WTC11 (cell line): Measurements from ENCODE around the gene MACROD2. TPM values are rescaled to one million over a fixed set of nuclear protein-coding genes. Genes with fewer than 3 reads are reported as not detected.

ENCODE experiments used
- ATAC-seq: fragments of 200-7000 bp; cut with Tn5 transposase; 2 replicates; pipeline ENCODE4 v1.10.0; 2021; ENCODE audit warnings: mild to moderate bottlenecking, moderate library complexity
- CTCF ChIA-PET: fragments of 300-600 bp; sonication (Branson Sonifier 250); formaldehyde crosslinking; loops from one replicate; lab custom pipeline; 2021; ENCODE audit warnings: antibody characterized with exemption; lab: Charles Lee
- POLR2A ChIA-PET: fragments of 350-600 bp; sonication (Branson Sonifier 250); formaldehyde crosslinking; loops from one replicate; lab custom pipeline; 2021; ENCODE audit warnings: antibody characterized with exemption; lab: Charles Lee
- DNase-seq: peaks from one replicate; pipeline ENCODE4 v3.0.0; 2021; ENCODE audit warnings: low spot score
- H3K27ac Mint-ChIP-seq: 2 replicates; pipeline ENCODE4 v1.8.0; 2021; ENCODE audit warnings: mixed read lengths
- H3K27me3 Mint-ChIP-seq: 2 replicates; pipeline ENCODE4 v1.8.0; 2021; ENCODE audit warnings: low read depth, mild to moderate bottlenecking, moderate library complexity, mixed read lengths
- H3K36me3 Mint-ChIP-seq: 2 replicates; pipeline ENCODE4 v1.8.0; 2021; ENCODE audit warnings: mixed read lengths
- H3K4me1 Mint-ChIP-seq: 2 replicates; pipeline ENCODE4 v1.8.0; 2022; ENCODE audit warnings: mixed read lengths
- H3K4me3 Mint-ChIP-seq: 2 replicates; pipeline ENCODE4 v1.8.0; 2021; ENCODE audit warnings: mild to moderate bottlenecking, moderate library complexity, mixed read lengths
- H3K9me3 Mint-ChIP-seq: 2 replicates; pipeline ENCODE4 v1.8.0; 2021; ENCODE audit warnings: mixed read lengths
- AFF4 ChIP-seq: sonication (generic); formaldehyde crosslinking; IDR thresholded peaks from 2 replicates; pipeline ENCODE4 v1.8.1; 2023; ENCODE audit warnings: mild to moderate bottlenecking, missing genetic modification reagents, borderline replicate concordance
- ATF1 ChIP-seq: sonication (generic); formaldehyde crosslinking; IDR thresholded peaks from 2 replicates; pipeline ENCODE4 v1.8.1; 2023; ENCODE audit warnings: mild to moderate bottlenecking, moderate library complexity, missing genetic modification reagents
- EMX1 ChIP-seq: fragments of 250-450 bp; sonication (Bioruptor Pico); IDR thresholded peaks from 2 replicates; pipeline ENCODE4 v1.8.0; 2021; ENCODE audit warnings: mild to moderate bottlenecking
- GRHL2 ChIP-seq: fragments of 250-450 bp; sonication (Bioruptor Pico); IDR thresholded peaks from 2 replicates; pipeline ENCODE4 v1.8.0; 2022; ENCODE audit warnings: mild to moderate bottlenecking, moderate library complexity; ENCODE audit not compliant: insufficient replicate concordance, severe bottlenecking
- IRF2 ChIP-seq: sonication (generic); formaldehyde crosslinking; IDR thresholded peaks from 2 replicates; pipeline ENCODE4 v1.8.0; 2022; ENCODE audit warnings: low read depth, missing genetic modification reagents, borderline replicate concordance
- JAZF1 ChIP-seq: fragments of 250-450 bp; sonication (Bioruptor Pico); IDR thresholded peaks from 2 replicates; pipeline ENCODE4 v1.9.0; 2021; ENCODE audit warnings: moderate library complexity, mild to moderate bottlenecking, inconsistent platforms
- NR2C2 ChIP-seq: sonication (generic); formaldehyde crosslinking; IDR thresholded peaks from 2 replicates; pipeline ENCODE4 v1.8.0; 2022; ENCODE audit warnings: mild to moderate bottlenecking, missing genetic modification reagents
- OVOL2 ChIP-seq: fragments of 250-450 bp; sonication (Bioruptor Pico); IDR thresholded peaks from 2 replicates; pipeline ENCODE4 v1.9.0; 2021; ENCODE audit warnings: mild to moderate bottlenecking, borderline replicate concordance
- PREB ChIP-seq: sonication (generic); formaldehyde crosslinking; IDR thresholded peaks from 2 replicates; pipeline ENCODE4 v1.8.1; 2022; ENCODE audit warnings: mild to moderate bottlenecking, missing genetic modification reagents, moderate library complexity, borderline replicate concordance
- PRRX2 ChIP-seq: fragments of 250-450 bp; sonication (Bioruptor Pico); IDR thresholded peaks from 2 replicates; pipeline ENCODE4 v1.8.0; 2021; ENCODE audit warnings: mild to moderate bottlenecking
- RELA ChIP-seq: sonication (generic); formaldehyde crosslinking; IDR thresholded peaks from 2 replicates; pipeline ENCODE4 v1.8.1; 2022; ENCODE audit warnings: missing genetic modification reagents, mild to moderate bottlenecking, borderline replicate concordance
- SP1 ChIP-seq: sonication (generic); formaldehyde crosslinking; conservative IDR thresholded peaks from 2 replicates; pipeline ENCODE4 v1.8.1; 2022; ENCODE audit warnings: missing genetic modification reagents
- TCF7 ChIP-seq: sonication (generic); formaldehyde crosslinking; IDR thresholded peaks from 2 replicates; pipeline ENCODE4 v1.8.0; 2022; ENCODE audit warnings: mild to moderate bottlenecking, low read depth, missing genetic modification reagents, moderate library complexity
- TEAD1 ChIP-seq: sonication (generic); formaldehyde crosslinking; IDR thresholded peaks from 2 replicates; pipeline ENCODE4 v1.8.0; 2022; ENCODE audit warnings: mild to moderate bottlenecking, missing genetic modification reagents
- USF1 ChIP-seq: sonication (generic); formaldehyde crosslinking; IDR thresholded peaks from 2 replicates; pipeline ENCODE4 v1.8.0; 2022; ENCODE audit warnings: mild to moderate bottlenecking, missing genetic modification reagents
- ZNF121 ChIP-seq: sonication (generic); formaldehyde crosslinking; IDR thresholded peaks from 2 replicates; pipeline ENCODE4 v1.8.0; 2023; ENCODE audit warnings: missing genetic modification reagents
- ZNF219 ChIP-seq: sonication (generic); formaldehyde crosslinking; IDR thresholded peaks from 2 replicates; pipeline ENCODE4 v1.8.0; 2023; ENCODE audit warnings: missing genetic modification reagents, mild to moderate bottlenecking, borderline replicate concordance
- ZNF232 ChIP-seq: sonication (generic); formaldehyde crosslinking; IDR thresholded peaks from 2 replicates; pipeline ENCODE4 v1.8.0; 2022; ENCODE audit warnings: mild to moderate bottlenecking, missing genetic modification reagents
- ZNF263 ChIP-seq: sonication (generic); formaldehyde crosslinking; IDR thresholded peaks from 2 replicates; pipeline ENCODE4 v1.8.1; 2022; ENCODE audit warnings: low read depth, mild to moderate bottlenecking, moderate library complexity, missing genetic modification reagents
- total RNA-seq: library from RNA; stranded (reverse); gene quantifications from 3 replicates; pipeline ENCODE4 v1.2.3, GENCODE V29; 2021
- TF ChIP-seq, protein P1 (sequence below): sonication (generic); formaldehyde crosslinking; IDR thresholded peaks from 2 replicates; pipeline ENCODE4 v1.8.1; 2022; ENCODE audit warnings: low read depth, mild to moderate bottlenecking, moderate library complexity, missing genetic modification reagents, borderline replicate concordance
- TF ChIP-seq, protein P2 (sequence below): sonication (generic); formaldehyde crosslinking; conservative IDR thresholded peaks from 2 replicates; pipeline ENCODE4 v1.8.1; 2022; ENCODE audit warnings: mild to moderate bottlenecking, missing genetic modification reagents
- TF ChIP-seq, protein P3 (sequence below): fragments of 250-450 bp; sonication (Bioruptor Pico); IDR thresholded peaks from 2 replicates; pipeline ENCODE4 v1.9.0; 2021; ENCODE audit warnings: mild to moderate bottlenecking

The MACROD2 gene
- total RNA-seq, 1 experiment from 2014 or later = 4.1 TPM

GRCh38 chr20:15756002-15756753 lies 1760.9 kb downstream of the MACROD2 start:
- no peak; the same call in 1 of the 2 replicates for ATAC-seq
- peaks cover 5% of the 10 kb centered on the region for H3K36me3 Mint-ChIP-seq
- H3K27me3 Mint-ChIP-seq = no peaks in the 10 kb centered on the region
- peaks cover 7% of the 10 kb centered on the region for H3K9me3 Mint-ChIP-seq
- TF ChIP-seq SP1 = no peak
- no peak for TF ChIP-seq ZNF219
- TF ChIP-seq, protein P1, sequence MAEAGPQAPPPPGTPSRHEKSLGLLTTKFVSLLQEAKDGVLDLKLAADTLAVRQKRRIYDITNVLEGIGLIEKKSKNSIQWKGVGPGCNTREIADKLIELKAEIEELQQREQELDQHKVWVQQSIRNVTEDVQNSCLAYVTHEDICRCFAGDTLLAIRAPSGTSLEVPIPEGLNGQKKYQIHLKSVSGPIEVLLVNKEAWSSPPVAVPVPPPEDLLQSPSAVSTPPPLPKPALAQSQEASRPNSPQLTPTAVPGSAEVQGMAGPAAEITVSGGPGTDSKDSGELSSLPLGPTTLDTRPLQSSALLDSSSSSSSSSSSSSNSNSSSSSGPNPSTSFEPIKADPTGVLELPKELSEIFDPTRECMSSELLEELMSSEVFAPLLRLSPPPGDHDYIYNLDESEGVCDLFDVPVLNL = no peak
- TF ChIP-seq ATF1 (CRISPR knock-in tag) = no peak
- TF ChIP-seq RELA (CRISPR knock-in tag) = no peak
- TF ChIP-seq TCF7 (CRISPR knock-in tag) = no peak
- no peak for TF ChIP-seq JAZF1 (CRISPR knock-in tag)
- no peak for TF ChIP-seq IRF2 (CRISPR knock-in tag)
- no peak for TF ChIP-seq ZNF121 (CRISPR knock-in tag)
- TF ChIP-seq PREB (CRISPR knock-in tag) = no peak
- no peak for TF ChIP-seq ZNF263 (CRISPR knock-in tag)
- TF ChIP-seq, protein P2, sequence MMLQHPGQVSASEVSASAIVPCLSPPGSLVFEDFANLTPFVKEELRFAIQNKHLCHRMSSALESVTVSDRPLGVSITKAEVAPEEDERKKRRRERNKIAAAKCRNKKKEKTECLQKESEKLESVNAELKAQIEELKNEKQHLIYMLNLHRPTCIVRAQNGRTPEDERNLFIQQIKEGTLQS (CRISPR knock-in tag) = no peak
- ChIA-PET POLR2A (no interaction called here), CTCF (no interaction called here)
- H3K4me1 Mint-ChIP-seq = peaks cover 13% of the 10 kb centered on the region
- no peak for DNase-seq
- H3K4me3 Mint-ChIP-seq = no peak overlapping the region
- no peak overlapping the region for H3K27ac Mint-ChIP-seq

GRCh38 chr20:15756754-15757115 lies 1761.4 kb downstream of the MACROD2 start:
- H3K27ac Mint-ChIP-seq = no peak overlapping the region
- peaks cover 5% of the 10 kb centered on the region for H3K36me3 Mint-ChIP-seq
- CTCF ChIA-PET = no interaction called here
- no peak for ATAC-seq
- no peak for TF ChIP-seq AFF4 (CRISPR knock-in tag)
- no peak for TF ChIP-seq ZNF232 (CRISPR knock-in tag)
- TF ChIP-seq PRRX2 = no peak
- TF ChIP-seq NR2C2 (CRISPR knock-in tag) = no peak
- TF ChIP-seq USF1 (CRISPR knock-in tag) = no peak
- no peak for TF ChIP-seq ATF1 (CRISPR knock-in tag)
- TF ChIP-seq ZNF121 (CRISPR knock-in tag) = no peak
- TF ChIP-seq EMX1 (CRISPR knock-in tag) = no peak
- TF ChIP-seq IRF2 (CRISPR knock-in tag) = no peak
- no peak for TF ChIP-seq OVOL2 (CRISPR knock-in tag)
- TF ChIP-seq TEAD1 (CRISPR knock-in tag) = no peak
- TF ChIP-seq, protein P3, sequence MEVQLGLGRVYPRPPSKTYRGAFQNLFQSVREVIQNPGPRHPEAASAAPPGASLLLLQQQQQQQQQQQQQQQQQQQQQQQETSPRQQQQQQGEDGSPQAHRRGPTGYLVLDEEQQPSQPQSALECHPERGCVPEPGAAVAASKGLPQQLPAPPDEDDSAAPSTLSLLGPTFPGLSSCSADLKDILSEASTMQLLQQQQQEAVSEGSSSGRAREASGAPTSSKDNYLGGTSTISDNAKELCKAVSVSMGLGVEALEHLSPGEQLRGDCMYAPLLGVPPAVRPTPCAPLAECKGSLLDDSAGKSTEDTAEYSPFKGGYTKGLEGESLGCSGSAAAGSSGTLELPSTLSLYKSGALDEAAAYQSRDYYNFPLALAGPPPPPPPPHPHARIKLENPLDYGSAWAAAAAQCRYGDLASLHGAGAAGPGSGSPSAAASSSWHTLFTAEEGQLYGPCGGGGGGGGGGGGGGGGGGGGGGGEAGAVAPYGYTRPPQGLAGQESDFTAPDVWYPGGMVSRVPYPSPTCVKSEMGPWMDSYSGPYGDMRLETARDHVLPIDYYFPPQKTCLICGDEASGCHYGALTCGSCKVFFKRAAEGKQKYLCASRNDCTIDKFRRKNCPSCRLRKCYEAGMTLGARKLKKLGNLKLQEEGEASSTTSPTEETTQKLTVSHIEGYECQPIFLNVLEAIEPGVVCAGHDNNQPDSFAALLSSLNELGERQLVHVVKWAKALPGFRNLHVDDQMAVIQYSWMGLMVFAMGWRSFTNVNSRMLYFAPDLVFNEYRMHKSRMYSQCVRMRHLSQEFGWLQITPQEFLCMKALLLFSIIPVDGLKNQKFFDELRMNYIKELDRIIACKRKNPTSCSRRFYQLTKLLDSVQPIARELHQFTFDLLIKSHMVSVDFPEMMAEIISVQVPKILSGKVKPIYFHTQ = no peak
- no peak for TF ChIP-seq GRHL2
- peaks cover 7% of the 10 kb centered on the region for H3K9me3 Mint-ChIP-seq
- peaks cover 13% of the 10 kb centered on the region for H3K4me1 Mint-ChIP-seq
- DNase-seq = no peak
- POLR2A ChIA-PET = no interaction called here
- no peaks in the 10 kb centered on the region for H3K27me3 Mint-ChIP-seq
- no peak overlapping the region for H3K4me3 Mint-ChIP-seq
